ENCODE data around the gene SEMA3B. TPM values are rescaled to one million over a fixed set of nuclear protein-coding genes. Genes with fewer than 3 reads are reported as not detected.

SEMA3B gene
- polyA plus RNA-seq, 1 donor (not counting 4 experiments of a cell fraction or from before 2014, with no cell fraction given), result 0.58 TPM

DNA sequence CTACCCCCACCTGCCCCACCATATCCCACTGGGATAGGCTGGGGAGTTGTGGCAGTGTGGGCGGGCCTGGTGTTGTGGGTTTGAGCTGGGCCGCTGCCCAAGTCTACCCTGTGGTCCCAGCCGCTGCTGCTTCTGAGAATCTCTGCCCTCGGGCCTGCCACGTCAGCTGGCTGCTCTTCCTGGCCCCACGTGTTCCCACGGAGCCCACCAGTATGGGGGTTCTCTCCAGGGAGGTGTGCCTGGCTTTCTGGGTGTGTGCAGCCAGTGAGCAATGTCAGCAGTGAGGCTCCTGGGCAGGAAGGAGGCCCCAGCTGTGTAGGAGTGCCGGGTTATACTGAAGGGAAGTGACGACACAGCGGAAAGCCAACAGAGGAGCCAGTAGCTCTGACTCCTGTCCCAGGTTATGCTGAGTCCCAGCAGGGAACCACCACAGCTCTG, 22.4 kb upstream of the SEMA3B start:
- TF ChIP-seq, protein P1, sequence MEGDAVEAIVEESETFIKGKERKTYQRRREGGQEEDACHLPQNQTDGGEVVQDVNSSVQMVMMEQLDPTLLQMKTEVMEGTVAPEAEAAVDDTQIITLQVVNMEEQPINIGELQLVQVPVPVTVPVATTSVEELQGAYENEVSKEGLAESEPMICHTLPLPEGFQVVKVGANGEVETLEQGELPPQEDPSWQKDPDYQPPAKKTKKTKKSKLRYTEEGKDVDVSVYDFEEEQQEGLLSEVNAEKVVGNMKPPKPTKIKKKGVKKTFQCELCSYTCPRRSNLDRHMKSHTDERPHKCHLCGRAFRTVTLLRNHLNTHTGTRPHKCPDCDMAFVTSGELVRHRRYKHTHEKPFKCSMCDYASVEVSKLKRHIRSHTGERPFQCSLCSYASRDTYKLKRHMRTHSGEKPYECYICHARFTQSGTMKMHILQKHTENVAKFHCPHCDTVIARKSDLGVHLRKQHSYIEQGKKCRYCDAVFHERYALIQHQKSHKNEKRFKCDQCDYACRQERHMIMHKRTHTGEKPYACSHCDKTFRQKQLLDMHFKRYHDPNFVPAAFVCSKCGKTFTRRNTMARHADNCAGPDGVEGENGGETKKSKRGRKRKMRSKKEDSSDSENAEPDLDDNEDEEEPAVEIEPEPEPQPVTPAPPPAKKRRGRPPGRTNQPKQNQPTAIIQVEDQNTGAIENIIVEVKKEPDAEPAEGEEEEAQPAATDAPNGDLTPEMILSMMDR (optimal IDR thresholded peaks at IDR 0.05 in 1 of 3, IDR thresholded peaks at IDR 0.05 in 1 of 3, conservative IDR thresholded peaks at IDR 0.05 in 1 of 3; ENCODE audit: extremely low read depth in 1 of 3, insufficient read depth in 2 of 3, low read length in 3 of 3), result no peak
- TF ChIP-seq EZH2 (IDR thresholded peaks at IDR 0.05; ENCODE audit: low read length), result no peak
- Histone ChIP-seq H3K4me1 (ENCODE audit: control insufficient read depth, extremely low read depth, insufficient read depth, low read length) (peaks cover 70% of the 10 kb centered on the region), H3K27ac (ENCODE audit: control insufficient read depth, insufficient read depth, low read length) (peak overlapping the region; percentile 86), H3K79me2 (ENCODE audit: control insufficient read depth, insufficient read depth, low read length) (peaks cover 82% of the 10 kb centered on the region), H3K4me3 (ENCODE audit: control insufficient read depth in 2 of 3, extremely low read depth in 1 of 3, insufficient read depth in 2 of 3, low read depth in 1 of 3, low read length in 3 of 3) (peak overlapping the region in 1 of 3 experiments; percentile 61), H3K4me2 (ENCODE audit: control insufficient read depth, extremely low read depth, insufficient read depth, low read depth, low read length) (peak overlapping the region; percentile 85), H3K36me3 (ENCODE audit: control insufficient read depth in 2 of 2, extremely low read depth in 1 of 2, insufficient read depth in 2 of 2, low read length in 2 of 2) (peaks cover 13 to 28% of the 10 kb centered on the region in 2 experiments), H3K9ac (ENCODE audit: control insufficient read depth, extremely low read depth, insufficient read depth, low read length) (peak overlapping the region; percentile 76), H3K27me3 (ENCODE audit: control insufficient read depth, extremely low read depth, insufficient read depth, low read length) (no peaks in the 10 kb centered on the region), H3K9me1 (ENCODE audit: control insufficient read depth, extremely low read depth, insufficient read depth, low read length) (peaks cover 1% of the 10 kb centered on the region), H4K20me1 (ENCODE audit: control insufficient read depth, extremely low read depth, insufficient read depth, low read length) (peaks cover 15% of the 10 kb centered on the region), H2AFZ (ENCODE audit: control insufficient read depth, low read length) (no peak overlapping the region), H3K9me3 (ENCODE audit: control insufficient read depth, low read depth, low read length) (no peaks in the 10 kb centered on the region)
- FAIRE-seq (peak; percentile 93), DNase-seq (ENCODE audit: low read depth, low spot score) (peak; percentile 96)
- dilution Hi-C loops (cut with MboI; ENCODE audit: extremely low pct_ligation_motif_present, low sequenced_read_pairs), result no loop called here

- no peaks in the 10 kb centered on the region for H3K9me3 ChIP-seq (ENCODE audit: control insufficient read depth, low read depth, low read length)
- H3K79me2 ChIP-seq (ENCODE audit: control insufficient read depth, insufficient read depth, low read length), result peaks cover 77% of the 10 kb centered on the region
- H3K9me1 ChIP-seq (ENCODE audit: control insufficient read depth, extremely low read depth, insufficient read depth, low read length), result peaks cover 3% of the 10 kb centered on the region
- peak overlapping the region; percentile 64 for H3K4me2 ChIP-seq (ENCODE audit: control insufficient read depth, extremely low read depth, insufficient read depth, low read depth, low read length)
- DNase-seq (ENCODE audit: low read depth, low spot score) (no peak), FAIRE-seq (peak; percentile 17)
- no peaks in the 10 kb centered on the region for H3K27me3 ChIP-seq (ENCODE audit: control insufficient read depth, extremely low read depth, insufficient read depth, low read length)
- TF ChIP-seq EZH2 (IDR thresholded peaks at IDR 0.05; ENCODE audit: low read length), result no peak
- TF ChIP-seq, protein P1 (optimal IDR thresholded peaks at IDR 0.05 in 1 of 3, IDR thresholded peaks at IDR 0.05 in 1 of 3, conservative IDR thresholded peaks at IDR 0.05 in 1 of 3; ENCODE audit: extremely low read depth in 1 of 3, insufficient read depth in 2 of 3, low read length in 3 of 3), result no peak
- H2AFZ ChIP-seq (ENCODE audit: control insufficient read depth, low read length), result no peak overlapping the region
- dilution Hi-C loops (cut with MboI; ENCODE audit: extremely low pct_ligation_motif_present, low sequenced_read_pairs), result no loop called here
- peaks cover 12 to 35% of the 10 kb centered on the region in 2 experiments for H3K36me3 ChIP-seq (ENCODE audit: control insufficient read depth in 2 of 2, extremely low read depth in 1 of 2, insufficient read depth in 2 of 2, low read length in 2 of 2)
- peak overlapping the region; percentile 57 for H3K9ac ChIP-seq (ENCODE audit: control insufficient read depth, extremely low read depth, insufficient read depth, low read length)
- H3K4me3 ChIP-seq (ENCODE audit: control insufficient read depth in 2 of 3, extremely low read depth in 1 of 3, insufficient read depth in 2 of 3, low read depth in 1 of 3, low read length in 3 of 3), result peak overlapping the region in 2 of 3 experiments; percentile 3 to 37
- H4K20me1 ChIP-seq (ENCODE audit: control insufficient read depth, extremely low read depth, insufficient read depth, low read length), result peaks cover 15% of the 10 kb centered on the region
- H3K4me1 ChIP-seq (ENCODE audit: control insufficient read depth, extremely low read depth, insufficient read depth, low read length), result peaks cover 58% of the 10 kb centered on the region
- H3K27ac ChIP-seq (ENCODE audit: control insufficient read depth, insufficient read depth, low read length), result peak overlapping the region; percentile 72
These were observed 20.6 kb upstream of the SEMA3B start for GRCh38 chr3:50248387-50248786.

Measured in keratinocyte (primary cell).